Kidney (tissue), 14 donors: Measurements from ENCODE around the gene SNED1. TPM values are rescaled to one million over a fixed set of nuclear protein-coding genes. Genes with fewer than 3 reads are reported as not detected.
A peak's percentile ranks its signal among the peaks of the same experiment; 100 is the strongest.

Experiments used
- DNase-seq, 5 donors: peaks; one replicate each; pipeline ENCODE4 v3.0.0-alpha.2; 2013 to 2020
- FAIRE-seq: peaks from 2 replicates; lab custom pipeline; 2012; peaks lifted over from hg19 to GRCh38; lab: Jason Lieb, UNC
- H3K27ac ChIP-seq, 2 donors: one replicate each; pipeline ENCODE4 v1.7.0; 2013; ENCODE audit warnings: low read depth in 2 of 2, low read length in 2 of 2, inconsistent platforms in 1 of 2
- H3K27me3 ChIP-seq: one replicate; pipeline ENCODE4 v1.7.1; 2013; ENCODE audit warnings: low read length, inconsistent platforms; ENCODE audit not compliant: control insufficient read depth, insufficient read depth
- H3K36me3 ChIP-seq, 3 donors: one replicate each; pipeline versions ENCODE4 v1.7.0 to v1.7.1; 2013; ENCODE audit warnings: low read length in 3 of 3, control low read depth in 1 of 3, inconsistent platforms in 1 of 3; ENCODE audit not compliant: insufficient read depth in 3 of 3, control insufficient read depth in 2 of 3
- H3K4me1 ChIP-seq, 3 donors: one replicate each; pipeline versions ENCODE4 v1.7.0 to v1.7.1; 2013; ENCODE audit warnings: low read length in 3 of 3, inconsistent platforms in 1 of 3, low read depth in 1 of 3; ENCODE audit not compliant: control insufficient read depth in 2 of 3, insufficient read depth in 2 of 3
- H3K4me3 ChIP-seq, 3 donors: one replicate each; pipeline versions ENCODE4 v1.7.0 to v1.8.1; 2013; ENCODE audit warnings: low read length in 3 of 3, control low read depth in 1 of 3, inconsistent platforms in 1 of 3
- H3K9ac ChIP-seq, 3 donors: one replicate each; pipeline versions ENCODE4 v1.7.0 to v1.7.1; 2013; ENCODE audit warnings: low read length in 3 of 3, control low read depth in 1 of 3, inconsistent platforms in 1 of 3
- H3K9me3 ChIP-seq, 3 donors: one replicate each; pipeline versions ENCODE4 v1.7.0 to v1.7.1; 2013; ENCODE audit warnings: low read length in 3 of 3, control low read depth in 1 of 3, inconsistent platforms in 1 of 3; ENCODE audit not compliant: control insufficient read depth in 2 of 3, insufficient read depth in 1 of 3
- intact Hi-C: fragments of 100-400 bp; cut with DNase I; formaldehyde crosslinking; loops from one replicate; pipeline ENCODE4 v1.11.1; 2022
- polyA plus RNA-seq: library from polyadenylated mRNA; stranded (reverse); fragments of 350-450 nt; fragmentation: Illumina TruSeq; extraction: RNeasy Lipid Tissue Mini Kit (QIAGEN cat#74804); gene quantifications from one replicate; pipeline ENCODE4 v1.2.3, GENCODE V29; 2014; ENCODE audit warnings: low read depth, low replicate concordance; ENCODE audit not compliant: insufficient read depth
- total RNA-seq: library from RNA; stranded (reverse); fragmentation: NEBNext Ultra II Directional; extraction: Animal tissue kit (Norgen Biotek cat#: 25700); gene quantifications from one replicate; pipeline ENCODE4 v1.2.1, GENCODE V29; 2021
- TF ChIP-seq, protein P1 (sequence below): IDR thresholded peaks from 3 replicates; pipeline ENCODE4 v1.5.1; 2012; ENCODE audit warnings: mild to moderate bottlenecking, moderate library complexity, borderline replicate concordance; ENCODE audit not compliant: insufficient read depth; ENCODE audit errors: extremely low read depth
- donor health status: control.
- donor health status: control.
- donor health status: control.
- donor health status: control.
- donor health status: control.
- donor health status: DM: yes; HTN: yes; CAD: no.
- donor health status: Normal renal cell carcinoma (clear cell type).

The SNED1 gene
- total and polyA plus RNA-seq, 2 donors from 2014 or later = 3.0 to 42.1 TPM

DNA sequence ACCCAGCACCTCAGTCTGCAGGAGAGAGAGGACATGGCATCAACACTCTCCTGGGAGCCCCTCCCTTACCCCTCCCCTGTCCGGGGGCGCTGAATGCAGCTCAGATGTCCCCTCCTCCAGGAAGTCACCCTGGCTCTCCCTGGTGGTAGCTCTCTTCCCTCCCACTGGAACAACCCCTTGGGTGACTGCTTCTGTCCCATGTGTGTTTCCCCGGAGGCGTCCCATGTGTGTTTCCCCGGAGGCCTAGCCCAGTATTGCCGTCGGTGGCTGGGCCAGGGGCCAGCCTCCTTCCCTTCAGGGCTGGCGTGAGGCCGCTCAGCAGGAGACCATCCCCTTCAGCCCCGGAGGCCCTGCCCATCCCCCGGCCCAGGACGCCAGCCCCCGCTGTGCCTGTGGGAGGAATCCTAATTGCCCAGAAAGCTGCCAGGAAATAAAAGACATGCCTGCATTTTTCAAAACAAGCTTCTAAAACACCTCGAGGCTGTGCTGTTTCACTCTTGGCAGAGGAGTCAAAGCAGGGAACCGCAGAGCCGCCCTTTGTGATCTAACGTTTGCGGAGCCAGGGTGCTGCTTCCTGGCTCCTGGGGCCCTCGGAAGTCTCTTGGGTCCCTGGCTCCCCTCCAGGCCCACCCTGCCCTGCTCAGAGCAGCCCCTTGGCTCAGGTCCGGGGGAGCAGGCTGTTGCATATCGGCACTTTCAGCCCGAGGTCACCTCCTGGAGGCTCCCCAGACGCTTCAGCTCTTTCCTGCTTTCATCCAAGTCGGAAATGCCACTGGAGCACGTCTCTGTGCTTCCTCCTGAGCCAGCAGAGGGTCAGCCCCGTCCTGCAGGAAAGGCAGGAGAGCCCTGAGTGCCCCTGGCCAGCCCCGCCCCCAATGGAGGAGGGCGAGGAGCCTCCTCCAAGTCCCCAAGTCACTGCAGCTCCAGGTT is 11.4 kb downstream of the SNED1 start:
- Histone ChIP-seq H3K4me1 (peaks cover 0 to 22% (median 0%) of the 10 kb centered on the region in 3 donors), H3K27me3 (no peaks in the 10 kb centered on the region), H3K36me3 (no peaks in the 10 kb centered on the region), H3K9ac (peak overlapping the region in 2 of 3 donors; percentile 10 to 19), H3K4me3 (peak overlapping the region in 1 of 3 donors; percentile 43), H3K27ac (peak overlapping the region in 1 of 2 donors; percentile 55), H3K9me3 (peaks cover 0 to 8% (median 0%) of the 10 kb centered on the region in 3 donors)
- TF ChIP-seq, protein P1, sequence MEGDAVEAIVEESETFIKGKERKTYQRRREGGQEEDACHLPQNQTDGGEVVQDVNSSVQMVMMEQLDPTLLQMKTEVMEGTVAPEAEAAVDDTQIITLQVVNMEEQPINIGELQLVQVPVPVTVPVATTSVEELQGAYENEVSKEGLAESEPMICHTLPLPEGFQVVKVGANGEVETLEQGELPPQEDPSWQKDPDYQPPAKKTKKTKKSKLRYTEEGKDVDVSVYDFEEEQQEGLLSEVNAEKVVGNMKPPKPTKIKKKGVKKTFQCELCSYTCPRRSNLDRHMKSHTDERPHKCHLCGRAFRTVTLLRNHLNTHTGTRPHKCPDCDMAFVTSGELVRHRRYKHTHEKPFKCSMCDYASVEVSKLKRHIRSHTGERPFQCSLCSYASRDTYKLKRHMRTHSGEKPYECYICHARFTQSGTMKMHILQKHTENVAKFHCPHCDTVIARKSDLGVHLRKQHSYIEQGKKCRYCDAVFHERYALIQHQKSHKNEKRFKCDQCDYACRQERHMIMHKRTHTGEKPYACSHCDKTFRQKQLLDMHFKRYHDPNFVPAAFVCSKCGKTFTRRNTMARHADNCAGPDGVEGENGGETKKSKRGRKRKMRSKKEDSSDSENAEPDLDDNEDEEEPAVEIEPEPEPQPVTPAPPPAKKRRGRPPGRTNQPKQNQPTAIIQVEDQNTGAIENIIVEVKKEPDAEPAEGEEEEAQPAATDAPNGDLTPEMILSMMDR = no peak
- intact Hi-C loops = no loop called here
- peak; percentile 74 to 93 (median 76) for DNase-seq
- FAIRE-seq = no peak

DNA sequence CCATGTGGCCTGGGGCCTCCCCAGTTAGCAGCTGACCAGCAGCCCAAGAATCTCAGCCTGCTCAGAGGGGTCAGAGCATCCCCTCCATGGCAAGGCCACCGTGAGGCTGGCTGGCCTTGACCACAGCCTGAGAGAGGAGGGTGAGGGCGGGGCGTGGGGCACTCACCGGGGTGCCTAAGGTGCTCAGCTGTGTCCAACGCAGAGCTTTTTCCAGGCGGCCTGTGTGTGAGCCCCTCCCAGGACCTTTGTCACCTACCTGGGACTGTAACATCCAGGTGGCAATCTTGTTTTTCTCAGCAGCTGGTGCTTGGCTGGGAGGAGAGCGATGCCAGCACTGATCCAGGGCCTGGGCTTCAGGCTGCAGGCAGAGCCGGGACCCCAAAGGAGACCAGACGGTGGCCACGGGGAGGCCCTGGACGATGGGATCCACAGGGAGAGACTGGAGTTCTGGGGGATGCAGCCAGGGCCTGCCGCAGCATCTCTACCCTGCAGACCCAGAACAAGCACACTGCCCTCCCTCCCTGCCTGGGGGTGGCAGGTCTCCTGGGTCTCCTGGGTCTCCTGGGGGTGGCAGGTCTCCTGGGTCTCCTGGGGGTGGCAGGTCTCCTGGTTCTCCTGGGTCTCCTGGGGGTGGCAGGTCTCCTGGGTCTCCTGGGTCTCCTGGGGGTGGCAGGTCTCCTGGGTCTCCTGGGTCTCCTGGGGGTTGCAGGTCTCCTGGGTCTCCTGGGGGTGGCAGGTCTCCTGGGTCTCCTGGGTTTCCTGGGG is 12.3 kb downstream of the SNED1 start:
- intact Hi-C loops = no loop called here
- Histone ChIP-seq H3K9me3 (peaks cover 0 to 5% (median 0%) of the 10 kb centered on the region in 3 donors), H3K27me3 (no peaks in the 10 kb centered on the region), H3K4me1 (peaks cover 0 to 22% (median 0%) of the 10 kb centered on the region in 3 donors), H3K9ac (no peak overlapping the region), H3K27ac (no peak overlapping the region), H3K4me3 (peak overlapping the region in 1 of 3 donors; percentile 43), H3K36me3 (no peaks in the 10 kb centered on the region)
- peak in 1 of 5 donors; percentile 74 for DNase-seq
- TF ChIP-seq, protein P1 = no peak
- no peak for FAIRE-seq

DNA sequence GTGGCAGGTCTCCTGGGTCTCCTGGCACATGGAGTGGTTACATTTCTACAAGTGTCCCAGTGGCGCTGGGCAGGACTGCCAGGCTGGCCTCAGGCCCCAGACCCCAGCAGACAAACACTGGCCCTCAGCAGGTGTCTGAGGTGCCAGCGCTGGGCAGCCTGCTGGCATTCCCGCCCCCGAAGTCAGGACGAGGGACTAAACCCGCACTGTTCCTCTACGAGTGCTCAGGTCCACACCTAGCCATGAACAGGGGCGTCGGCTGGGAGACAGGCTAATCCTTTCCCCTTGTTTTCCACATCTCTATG is 12.8 kb downstream of the SNED1 start:
- H3K9ac ChIP-seq = no peak overlapping the region
- no peak overlapping the region for H3K4me3 ChIP-seq
- intact Hi-C loops = no loop called here

More for the DNA sequence above, 12.8 kb downstream of the SNED1 start:
- Histone ChIP-seq H3K27me3 (no peaks in the 10 kb centered on the region), H3K9me3 (no peaks in the 10 kb centered on the region), H3K27ac (no peak overlapping the region), H3K4me1 (peaks cover 0 to 22% (median 0%) of the 10 kb centered on the region in 3 donors), H3K36me3 (no peaks in the 10 kb centered on the region)
- peak in 1 of 5 donors; percentile 67 for DNase-seq
- TF ChIP-seq, protein P1 = no peak
- FAIRE-seq = no peak
